ENCODE data around the gene PAX3.

Gene PAX3

GRCh38 chr2:222334914-222335313 lies 36.1 kb upstream of the PAX3 start:
- H3K27me3 ChIP-seq (ENCODE audit: insufficient read depth, low read depth, severe bottlenecking): no peaks in the 10 kb centered on the region
- no peaks in the 10 kb centered on the region for H3K9me3 ChIP-seq (ENCODE audit: severe bottlenecking)
- TF ChIP-seq CTCF (IDR thresholded peaks at IDR 0.05; ENCODE audit: low read depth, low read length): no peak
- no peaks in the 10 kb centered on the region for H3K36me3 ChIP-seq
- H3K27ac ChIP-seq: no peak overlapping the region
- H3K4me3 ChIP-seq (ENCODE audit: low read depth, low read length): no peak overlapping the region
- no peak for DNase-seq

GRCh38 chr2:222333397-222333796 lies 34.6 kb upstream of the PAX3 start:
- H3K9me3 ChIP-seq (ENCODE audit: severe bottlenecking): no peaks in the 10 kb centered on the region
- TF ChIP-seq CTCF (IDR thresholded peaks at IDR 0.05; ENCODE audit: low read depth, low read length): no peak
- no peak overlapping the region for H3K27ac ChIP-seq
- no peak overlapping the region for H3K4me3 ChIP-seq (ENCODE audit: low read depth, low read length)
- DNase-seq: no peak
- no peaks in the 10 kb centered on the region for H3K27me3 ChIP-seq (ENCODE audit: insufficient read depth, low read depth, severe bottlenecking)
- H3K36me3 ChIP-seq: no peaks in the 10 kb centered on the region

- no peak overlapping the region for H3K4me3 ChIP-seq (ENCODE audit: low read depth, low read length)
- DNase-seq: no peak
- no peaks in the 10 kb centered on the region for H3K27me3 ChIP-seq (ENCODE audit: insufficient read depth, low read depth, severe bottlenecking)
- no peaks in the 10 kb centered on the region for H3K9me3 ChIP-seq (ENCODE audit: severe bottlenecking)
- TF ChIP-seq CTCF (IDR thresholded peaks at IDR 0.05; ENCODE audit: low read depth, low read length): no peak
- no peak overlapping the region for H3K27ac ChIP-seq
- H3K36me3 ChIP-seq: no peaks in the 10 kb centered on the region
Observed at GRCh38 chr2:222332116-222332515, 33.3 kb upstream of the PAX3 start.

GRCh38 chr2:222330910-222331309 lies 32.1 kb upstream of the PAX3 start:
- H3K9me3 ChIP-seq (ENCODE audit: severe bottlenecking): no peaks in the 10 kb centered on the region
- H3K4me3 ChIP-seq (ENCODE audit: low read depth, low read length): no peak overlapping the region
- DNase-seq: no peak
- no peaks in the 10 kb centered on the region for H3K36me3 ChIP-seq
- no peak overlapping the region for H3K27ac ChIP-seq
- no peaks in the 10 kb centered on the region for H3K27me3 ChIP-seq (ENCODE audit: insufficient read depth, low read depth, severe bottlenecking)
- TF ChIP-seq CTCF (IDR thresholded peaks at IDR 0.05; ENCODE audit: low read depth, low read length): no peak

GRCh38 chr2:222322236-222322635 lies 23.4 kb upstream of the PAX3 start:
- Histone ChIP-seq H3K9me3 (ENCODE audit: severe bottlenecking) (no peaks in the 10 kb centered on the region), H3K4me3 (ENCODE audit: low read depth, low read length) (no peak overlapping the region), H3K27me3 (ENCODE audit: insufficient read depth, low read depth, severe bottlenecking) (peaks cover 16% of the 10 kb centered on the region), H3K36me3 (no peaks in the 10 kb centered on the region), H3K27ac (no peak overlapping the region)
- no peak for TF ChIP-seq CTCF (IDR thresholded peaks at IDR 0.05; ENCODE audit: low read depth, low read length)
- no peak for DNase-seq

Data from WERI-Rb-1 (cell line).